ENCODE data around the gene ZSCAN31. TPM values are rescaled to one million over a fixed set of nuclear protein-coding genes. Genes with fewer than 3 reads are reported as not detected.

The ZSCAN31 gene
- total RNA-seq, 4 donors from 2014 or later: 3.5 to 63.8 (median 31.5) TPM

GRCh38 chr6:28274888-28275287, 61.1 kb downstream of the ZSCAN31 start:
- H3K27ac ChIP-seq: no peak overlapping the region
- no peaks in the 10 kb centered on the region for H3K27me3 ChIP-seq
- H3K4me3 ChIP-seq: no peak overlapping the region
- no peaks in the 10 kb centered on the region for H3K4me1 ChIP-seq
- DNase-seq: no peak
- peaks cover 0 to 3% of the 10 kb centered on the region in 2 donors for H3K36me3 ChIP-seq
- no peak for TF ChIP-seq CTCF (IDR thresholded peaks at IDR 0.05)
- no peak for TF ChIP-seq POLR2A (IDR thresholded peaks at IDR 0.05)
- intact Hi-C loops (cut with DNase I; ENCODE audit: low total_unique reads): loop anchor here (10.0 kb wide), 1 partner anchor 50 kb away; no protein-coding TSS in a partner anchor
- H3K9me3 ChIP-seq: no peaks in the 10 kb centered on the region

Small RNAs within 50 kb of the gene (small RNA-seq; reads per million reads assigned to genes)
- not detected for gene AL021997.1
- not detected for gene AL021997.2

Other genes starting within 250 kb of the ZSCAN31 start
- gene ZSCAN16, start 211.5 kb downstream of the ZSCAN31 start, total RNA-seq: 1 to 10 TPM in 3 of 4 donors, not detected in 1; 1.8 to 7.9 (median 5.3) TPM
- 10 to 100 TPM; 17.4 to 48.9 (median 32.5) TPM for gene ZKSCAN8, start 194.3 kb downstream of the ZSCAN31 start, total RNA-seq
- gene ZSCAN9, start 110.9 kb downstream of the ZSCAN31 start, total RNA-seq: 10 to 100 TPM; 17.6 to 38.9 (median 24.6) TPM
- gene ZKSCAN4, start 83.9 kb downstream of the ZSCAN31 start, total RNA-seq: 10 to 100 TPM in 1 of 4 donors, 1 to 10 TPM in 3; 1.5 to 15.6 (median 4.7) TPM
- 1 to 10 TPM in 1 of 4 donors, under 1 TPM in 1, not detected in 2; 0.97 to 1.2 TPM for gene NKAPL, start 76.9 kb downstream of the ZSCAN31 start, total RNA-seq
- 10 to 100 TPM; 12.6 to 54.7 (median 33.4) TPM for gene ZSCAN26, start 69.0 kb downstream of the ZSCAN31 start, total RNA-seq
- gene PGBD1, start 54.6 kb downstream of the ZSCAN31 start, total RNA-seq: 10 to 100 TPM in 1 of 4 donors, 1 to 10 TPM in 3; 2.6 to 10.9 (median 7.0) TPM
- gene ZKSCAN3, start 13.8 kb upstream of the ZSCAN31 start, total RNA-seq: 10 to 100 TPM in 1 of 4 donors, 1 to 10 TPM in 2, under 1 TPM in 1; 0.29 to 12.3 (median 5.1) TPM
- gene ZSCAN12, start 63.6 kb upstream of the ZSCAN31 start, total RNA-seq: 10 to 100 TPM in 2 of 4 donors, 1 to 10 TPM in 2; 3.8 to 22.2 (median 8.4) TPM
- 10 to 100 TPM in 1 of 4 donors, 1 to 10 TPM in 1, under 1 TPM in 1, not detected in 1; 0.26 to 21.3 (median 7.5) TPM for gene ZSCAN23, start 107.3 kb upstream of the ZSCAN31 start, total RNA-seq
- gene GPX6, start 179.6 kb upstream of the ZSCAN31 start, total RNA-seq: not detected
- not detected for gene GPX5, start 189.7 kb upstream of the ZSCAN31 start, total RNA-seq

Measured in uterus (tissue), 4 donors.